GM19025 (cell line): Measurements from ENCODE around the gene B3GNT2.

ENCODE experiments used
- ATAC-seq: cut with Tn5 transposase; IDR thresholded peaks from one replicate; pipeline ENCODE4 v1.9.1; 2021; ENCODE audit warnings: mild to moderate bottlenecking, low read depth, moderate library complexity; ENCODE audit not compliant: unreplicated experiment

B3GNT2 gene

DNA sequence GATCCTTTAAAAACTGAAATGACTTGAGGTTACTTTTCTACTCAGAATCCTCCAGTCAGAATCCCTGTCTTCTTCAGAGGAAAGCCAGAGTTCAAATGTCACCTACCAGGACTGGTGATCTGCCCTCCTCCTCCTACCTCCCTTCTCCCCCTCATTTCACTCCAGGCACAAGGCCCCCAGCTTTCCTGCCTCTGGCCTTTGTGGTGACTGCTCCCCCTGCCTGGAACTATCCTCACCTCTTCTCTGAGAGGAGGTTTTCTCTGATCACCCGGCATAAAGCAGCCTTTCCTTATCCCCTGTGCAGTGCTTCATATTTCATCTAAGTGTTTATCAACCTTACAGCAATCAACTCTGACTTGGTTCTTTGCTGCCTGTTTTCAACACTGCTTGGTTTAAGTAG is 6.8 kb downstream of the B3GNT2 start:
- ATAC-seq = no peak

DNA sequence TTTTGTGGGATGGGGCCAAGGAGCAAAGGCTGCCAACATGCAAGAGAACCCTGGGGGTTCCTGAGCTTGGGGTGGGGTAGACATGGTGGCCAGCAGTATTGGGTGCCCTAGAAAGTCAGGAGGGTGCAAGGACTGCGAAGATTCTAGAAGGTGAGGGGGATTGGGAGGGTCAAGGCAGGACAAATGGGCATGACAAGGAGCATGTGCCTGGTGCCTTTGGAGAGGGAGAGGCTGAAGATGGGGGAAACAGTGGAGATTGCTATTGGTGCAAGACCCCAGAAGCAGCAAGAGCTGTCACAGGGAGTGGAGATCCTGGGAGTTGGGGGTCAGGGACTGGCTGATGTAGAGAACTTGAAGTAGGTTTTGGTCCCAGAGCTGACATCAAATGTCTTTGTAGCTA is 7.5 kb downstream of the B3GNT2 start:
- no peak for ATAC-seq

DNA sequence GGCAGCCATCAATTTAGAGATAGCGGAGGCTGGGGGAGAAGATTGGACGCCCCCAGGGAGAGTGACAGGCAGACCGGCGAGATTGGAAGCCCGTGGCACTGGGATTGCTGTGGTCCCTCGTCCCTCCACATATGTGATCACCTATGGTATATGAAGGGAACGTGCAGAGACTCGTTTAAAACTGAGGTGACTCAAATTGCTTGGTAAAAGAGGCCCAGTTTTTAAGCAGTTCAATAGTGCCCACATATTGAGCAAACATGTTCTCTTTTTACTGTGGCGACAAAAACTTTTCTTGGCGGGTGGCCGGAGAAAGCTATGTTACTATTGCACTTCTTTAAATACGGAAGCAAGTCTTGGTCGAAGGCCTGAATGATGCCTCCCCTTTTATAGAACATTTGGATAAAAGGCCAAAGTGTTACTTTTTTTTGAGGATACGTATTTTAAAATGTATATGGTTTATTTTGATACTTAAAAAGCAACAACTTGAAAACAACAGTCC is 9.1 kb downstream of the B3GNT2 start:
- ATAC-seq = no peak

DNA sequence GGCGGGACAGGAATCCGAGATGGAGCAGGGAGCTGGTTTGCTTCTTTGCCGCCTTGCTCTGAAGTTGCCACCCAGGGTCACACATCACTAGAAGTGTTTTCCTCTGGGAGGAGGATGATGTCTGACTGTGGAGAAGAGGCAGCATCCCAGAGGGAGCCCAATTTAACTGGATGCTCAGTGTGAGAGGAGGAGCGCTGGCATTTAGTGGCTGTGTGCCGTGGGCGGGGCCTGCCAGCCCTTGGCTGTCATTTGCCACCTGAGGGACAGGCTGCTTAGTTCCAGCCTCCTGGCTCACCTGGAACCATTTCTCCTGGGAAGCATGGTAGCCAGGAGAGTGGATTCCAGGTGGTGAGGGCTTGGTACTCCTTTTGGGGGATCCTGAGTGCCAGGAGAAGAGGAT is 9.6 kb downstream of the B3GNT2 start:
- ATAC-seq = no peak

DNA sequence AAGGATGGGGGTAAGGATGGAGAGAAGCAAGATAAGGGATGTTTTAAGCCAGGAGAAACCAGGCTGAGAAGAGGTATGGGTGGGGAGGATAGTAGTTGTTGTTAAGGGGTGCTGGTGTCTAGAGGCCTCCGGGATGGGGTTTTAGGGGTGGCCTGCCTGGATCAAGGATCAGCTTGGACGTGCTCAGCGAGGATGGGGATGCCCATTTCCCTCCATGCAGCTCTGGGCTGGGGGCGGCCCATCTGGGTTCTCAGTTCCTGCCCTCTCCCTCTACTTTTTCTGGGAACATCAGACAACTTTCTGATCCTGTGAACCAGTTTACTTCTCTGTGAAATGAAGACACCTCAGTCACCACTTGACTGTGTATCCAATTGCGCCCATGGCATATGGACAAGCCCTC is 10.1 kb downstream of the B3GNT2 start:
- no peak for ATAC-seq

DNA sequence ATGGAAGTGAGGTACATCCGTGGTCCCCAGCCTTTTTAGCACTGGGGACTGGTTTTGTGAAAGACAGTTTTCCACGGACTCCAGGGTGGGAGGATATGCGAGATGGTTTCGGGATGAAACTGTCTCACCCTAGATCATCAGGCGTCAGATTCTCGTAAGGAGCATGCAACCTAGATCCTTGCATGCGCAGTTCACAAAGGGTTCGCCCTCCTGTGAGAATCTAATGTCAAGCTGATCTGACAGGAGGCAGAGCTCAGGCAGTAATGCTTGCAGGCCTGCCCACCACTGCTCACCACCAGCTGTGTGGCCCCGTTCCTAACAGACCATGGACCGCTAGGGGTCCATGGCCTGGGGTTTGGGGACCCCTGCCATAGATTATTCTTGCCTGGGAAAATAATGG is 11.6 kb downstream of the B3GNT2 start:
- ATAC-seq = no peak

DNA sequence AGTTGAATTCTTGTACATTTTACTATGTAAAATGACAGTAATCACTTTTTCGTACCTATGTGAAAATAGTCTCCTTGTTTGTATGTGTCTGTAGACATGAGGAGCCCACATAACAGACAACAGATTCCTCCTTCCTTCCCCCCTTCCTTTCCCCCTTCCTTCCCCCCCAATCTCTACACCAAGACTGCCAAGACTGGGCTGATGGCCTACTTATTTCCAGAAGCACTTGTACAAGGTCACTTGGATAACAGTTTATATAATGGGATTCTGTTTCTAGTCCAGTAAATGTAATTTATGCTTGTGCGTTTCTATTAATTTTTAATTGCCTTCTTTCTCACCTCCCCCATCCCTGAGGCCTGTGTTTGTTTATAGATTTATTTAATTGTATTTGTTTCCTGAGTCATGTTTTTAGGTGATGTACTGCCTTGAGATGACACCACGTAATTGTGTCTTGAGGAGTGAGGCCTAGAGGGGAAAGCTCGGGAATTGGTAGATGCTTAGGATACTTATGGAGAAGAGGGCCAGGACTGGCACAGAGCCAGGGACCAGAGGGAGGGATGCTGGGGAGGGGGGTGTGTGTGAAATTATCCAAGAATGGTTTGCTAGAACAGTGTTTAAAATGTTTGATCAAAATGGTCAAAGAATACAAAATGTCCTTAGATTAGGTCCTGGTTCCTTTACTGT is 12.3 kb downstream of the B3GNT2 start:
- no peak for ATAC-seq

DNA sequence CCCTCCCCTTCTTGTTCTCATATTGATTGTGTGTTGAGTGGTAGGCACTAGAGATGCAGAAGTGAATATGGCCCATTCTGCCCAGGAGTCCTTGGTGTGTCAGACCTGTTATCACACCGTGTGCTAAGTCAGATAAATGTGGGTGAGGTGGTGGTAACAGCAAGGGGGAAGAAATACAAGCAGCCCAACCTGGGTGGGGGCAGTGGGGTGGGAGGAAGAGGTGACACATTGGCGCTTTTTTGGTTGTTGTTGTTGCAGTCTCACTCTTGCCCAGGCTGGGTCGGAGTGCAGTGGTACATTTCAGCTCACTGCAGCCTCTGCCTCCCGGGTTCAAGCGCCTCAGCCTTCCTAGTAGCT is 12.8 kb downstream of the B3GNT2 start:
- ATAC-seq = no peak

DNA sequence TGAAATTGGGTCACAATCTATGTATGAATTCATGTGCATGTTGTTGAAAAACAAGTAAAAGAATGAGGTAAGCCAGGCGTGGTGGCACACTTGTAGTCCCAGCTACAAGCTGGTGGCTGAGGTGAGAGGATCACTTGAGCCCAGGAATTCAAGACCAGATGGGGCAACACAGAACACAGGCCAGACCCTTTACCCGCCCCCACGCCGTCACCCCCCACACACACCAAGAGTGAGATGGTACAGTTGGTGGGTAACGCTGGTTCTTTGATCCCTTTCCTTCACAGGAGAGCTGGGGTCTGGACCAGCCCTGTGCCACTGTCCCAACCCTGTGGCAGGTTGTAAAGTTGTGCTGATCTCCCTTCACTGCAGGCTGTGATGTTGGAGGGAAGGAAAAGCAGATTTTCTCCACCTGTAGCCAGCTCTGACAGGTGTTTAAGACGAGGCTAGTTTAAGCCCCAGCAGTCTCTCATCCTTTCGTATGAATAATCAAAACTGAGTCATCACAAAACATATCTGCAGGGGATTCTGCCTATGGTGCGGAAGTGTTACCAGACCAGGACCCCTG is 13.6 kb downstream of the B3GNT2 start:
- ATAC-seq = no peak

DNA sequence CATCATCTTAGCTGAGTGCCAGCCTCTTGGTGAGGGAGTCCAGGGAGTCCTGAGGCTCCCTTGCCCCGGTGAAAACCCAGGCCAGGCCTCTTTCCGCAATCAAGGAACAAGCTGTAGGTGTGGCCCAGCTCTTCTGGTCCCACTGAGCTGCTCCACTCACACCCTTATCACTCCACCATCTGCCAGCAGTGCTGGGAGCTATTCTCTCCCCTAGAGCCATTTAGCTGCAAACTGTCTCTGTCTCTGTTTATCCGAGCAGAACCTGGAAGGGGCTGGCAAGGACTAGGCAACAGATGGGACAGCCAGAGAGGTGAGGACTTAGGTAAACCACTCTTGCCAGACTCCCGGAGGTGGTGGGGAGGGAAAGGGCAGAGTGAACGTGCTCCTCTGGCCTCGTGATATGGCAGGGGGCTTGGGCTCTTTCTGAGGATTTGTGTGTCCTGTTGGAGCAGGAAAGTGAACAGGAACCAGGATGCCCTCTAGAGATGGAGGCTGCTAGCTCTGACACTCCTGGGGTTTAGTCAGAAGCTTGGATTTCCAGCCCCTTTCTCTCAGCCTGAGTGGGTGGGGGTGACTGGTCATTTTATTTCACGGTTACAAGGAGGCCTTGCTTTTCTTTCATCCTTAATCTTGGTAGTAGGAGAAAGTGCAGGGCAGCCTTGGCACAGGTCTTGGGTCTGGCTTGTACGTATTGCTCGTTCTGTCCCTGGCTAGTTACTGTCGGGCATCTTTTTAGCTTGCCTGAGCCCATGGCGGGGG is 19.6 kb downstream of the B3GNT2 start:
- no peak for ATAC-seq

DNA sequence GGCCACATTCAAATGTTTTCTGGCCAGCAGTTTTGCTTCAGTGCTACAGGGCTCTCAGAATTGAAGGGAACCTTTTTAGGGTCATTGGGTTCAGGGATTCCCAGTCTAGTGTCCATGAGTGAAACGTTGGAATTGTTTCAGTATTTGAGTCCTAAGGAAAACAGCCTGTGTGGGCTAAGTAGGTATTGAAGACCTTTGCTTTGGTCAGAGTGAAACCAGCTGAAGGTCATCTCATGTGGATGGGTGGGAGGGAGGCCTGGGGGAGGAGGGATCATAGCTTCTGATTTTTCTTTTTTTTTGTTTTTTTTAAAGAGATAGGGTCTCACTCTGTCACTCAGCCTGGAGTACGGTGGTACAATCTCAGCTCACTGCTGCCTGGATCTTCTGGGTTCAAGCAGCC is 20.2 kb downstream of the B3GNT2 start:
- no peak for ATAC-seq

DNA sequence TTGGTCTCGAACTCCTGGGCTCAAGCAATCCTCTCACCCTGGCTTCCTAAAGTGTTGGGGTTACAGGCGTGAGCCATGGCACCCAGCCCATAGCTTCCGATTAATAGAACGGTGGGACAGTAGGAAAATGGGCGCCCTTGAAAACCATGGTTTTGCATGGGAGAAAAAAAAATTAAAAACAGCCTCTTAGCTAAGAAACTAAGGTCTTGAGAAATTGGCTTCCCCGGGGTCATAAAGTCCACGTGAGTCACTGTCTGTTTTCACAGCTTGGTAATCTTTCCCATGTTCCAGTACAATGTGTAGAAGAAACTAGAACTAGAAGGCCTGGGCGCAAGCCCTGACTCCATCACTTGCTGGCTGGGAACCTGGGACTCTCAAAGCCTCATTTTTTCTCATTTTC is 20.7 kb downstream of the B3GNT2 start:
- no peak for ATAC-seq

DNA sequence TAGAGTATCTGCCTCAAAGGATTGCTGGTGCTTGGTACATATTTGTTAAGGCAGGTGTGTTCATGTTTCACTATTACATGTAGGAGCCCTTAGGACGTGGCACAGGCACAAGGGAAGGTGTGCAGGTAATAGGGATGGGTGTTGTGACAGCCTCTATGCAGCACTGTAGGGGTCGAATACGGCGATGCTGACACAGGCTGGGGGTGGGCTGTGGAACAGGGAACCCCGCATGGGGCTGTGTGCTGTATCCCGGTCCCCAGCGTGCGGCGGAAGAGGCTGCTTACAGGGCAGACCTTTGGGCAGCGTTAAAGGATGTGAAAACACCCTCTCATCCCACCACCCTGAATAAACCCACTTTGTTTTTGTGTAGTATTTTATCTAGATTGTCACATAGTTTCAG is 21.5 kb downstream of the B3GNT2 start:
- no peak for ATAC-seq

DNA sequence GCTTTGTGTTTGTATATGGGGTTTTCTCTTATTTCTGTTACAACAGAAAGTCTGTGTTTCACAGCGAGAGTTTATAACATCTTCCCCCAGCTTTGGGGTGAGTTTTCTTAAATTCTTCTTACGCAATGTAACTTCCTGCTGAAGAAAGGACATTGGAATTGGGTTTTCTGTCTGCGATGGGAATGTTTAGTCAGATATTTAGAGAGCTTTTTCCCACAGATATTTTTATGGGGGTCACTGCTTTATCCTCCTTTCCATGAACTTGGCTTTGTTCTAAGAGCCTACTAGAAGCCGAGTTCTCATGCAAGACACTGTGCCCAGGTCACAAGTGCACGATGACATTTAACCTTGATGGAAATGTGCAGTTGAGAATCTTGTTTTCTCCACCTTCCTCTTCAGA is 22.1 kb downstream of the B3GNT2 start:
- no peak for ATAC-seq

DNA sequence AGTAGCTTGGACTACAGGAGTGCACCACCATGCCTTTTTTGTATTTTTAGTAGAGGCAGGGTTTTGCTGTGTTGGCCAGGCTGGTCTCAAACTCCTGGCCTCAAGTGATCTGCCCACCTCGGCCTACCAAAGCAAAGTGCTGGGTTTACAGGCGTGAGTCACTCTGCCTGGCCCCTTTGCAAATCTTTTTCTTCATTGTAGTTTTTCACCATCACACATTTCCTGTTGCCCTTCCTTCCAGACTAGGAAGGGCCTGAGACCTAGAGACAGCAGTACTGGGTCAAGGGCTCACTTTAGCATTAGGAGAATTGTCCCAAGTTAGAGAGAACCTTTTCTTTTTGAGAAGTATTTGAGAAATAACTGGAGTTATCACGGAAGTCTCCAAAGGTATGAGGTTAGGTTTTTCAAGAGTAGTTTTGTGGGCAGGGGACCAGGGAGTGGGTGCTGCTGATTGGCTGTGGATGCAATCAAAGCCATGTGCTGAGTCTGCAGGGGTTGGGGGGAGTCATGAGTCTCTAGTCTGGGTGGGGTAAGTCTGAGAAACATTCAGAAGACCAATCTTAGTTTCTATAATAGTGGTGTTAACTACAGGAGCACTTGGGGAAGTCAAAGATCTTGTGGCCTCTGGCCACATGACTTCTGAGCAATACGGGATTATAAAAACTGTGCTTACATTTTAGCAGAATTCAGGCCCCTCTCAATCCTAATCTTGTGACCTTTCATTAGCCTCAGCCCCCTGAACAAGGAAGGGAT is 23.7 kb downstream of the B3GNT2 start:
- ATAC-seq = no peak

DNA sequence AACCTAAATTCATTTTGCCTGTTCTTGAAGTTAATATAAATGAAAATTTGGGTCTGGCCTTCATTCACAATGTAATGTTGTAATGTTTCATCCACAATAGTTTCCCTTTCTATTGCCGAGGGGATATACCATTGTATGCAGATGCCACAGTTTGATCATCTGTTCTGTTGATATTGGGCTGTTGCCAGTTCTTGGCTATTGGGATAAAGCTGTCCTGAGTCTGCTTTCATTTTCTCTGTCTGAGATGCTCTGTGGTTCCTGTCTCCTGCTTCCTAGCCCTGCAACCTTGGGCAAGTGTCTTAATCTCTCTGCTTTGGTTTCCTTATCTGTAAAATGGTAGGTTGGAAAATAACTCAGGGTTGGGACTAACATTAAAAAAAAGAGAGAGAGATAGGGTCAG is 25.2 kb downstream of the B3GNT2 start:
- no peak for ATAC-seq

DNA sequence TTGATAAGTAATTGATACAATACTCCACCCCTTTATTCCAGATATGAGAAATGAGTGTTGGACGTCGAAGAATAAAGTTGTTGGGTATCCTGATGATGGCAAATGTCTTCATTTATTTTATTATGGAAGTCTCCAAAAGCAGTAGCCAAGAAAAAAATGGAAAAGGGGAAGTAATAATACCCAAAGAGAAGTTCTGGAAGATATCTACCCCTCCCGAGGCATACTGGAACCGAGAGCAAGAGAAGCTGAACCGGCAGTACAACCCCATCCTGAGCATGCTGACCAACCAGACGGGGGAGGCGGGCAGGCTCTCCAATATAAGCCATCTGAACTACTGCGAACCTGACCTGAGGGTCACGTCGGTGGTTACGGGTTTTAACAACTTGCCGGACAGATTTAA is 26.3 kb downstream of the B3GNT2 start:
- no peak for ATAC-seq

DNA sequence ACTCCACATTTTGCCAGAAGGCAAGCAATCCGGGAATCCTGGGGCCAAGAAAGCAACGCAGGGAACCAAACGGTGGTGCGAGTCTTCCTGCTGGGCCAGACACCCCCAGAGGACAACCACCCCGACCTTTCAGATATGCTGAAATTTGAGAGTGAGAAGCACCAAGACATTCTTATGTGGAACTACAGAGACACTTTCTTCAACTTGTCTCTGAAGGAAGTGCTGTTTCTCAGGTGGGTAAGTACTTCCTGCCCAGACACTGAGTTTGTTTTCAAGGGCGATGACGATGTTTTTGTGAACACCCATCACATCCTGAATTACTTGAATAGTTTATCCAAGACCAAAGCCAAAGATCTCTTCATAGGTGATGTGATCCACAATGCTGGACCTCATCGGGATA is 26.8 kb downstream of the B3GNT2 start:
- ATAC-seq = no peak

DNA sequence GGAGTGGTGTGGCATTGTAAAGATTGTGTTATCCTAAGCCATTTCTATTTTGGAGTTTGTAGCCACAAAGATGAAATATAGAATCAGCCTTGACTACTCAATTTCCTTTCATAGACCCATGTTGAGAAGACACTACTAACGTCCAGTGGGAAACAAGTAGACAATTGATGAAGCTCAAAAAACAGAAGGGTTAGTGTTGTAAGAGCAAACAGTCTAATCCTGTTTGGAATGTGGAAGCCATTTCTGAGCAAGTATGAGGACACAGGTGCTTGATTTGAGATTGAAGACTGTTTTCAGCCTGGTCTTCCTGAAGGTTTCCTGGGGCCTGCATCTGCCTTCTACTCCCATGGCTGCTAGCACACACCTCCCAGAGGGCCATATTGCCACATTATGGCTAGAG is 29.1 kb downstream of the B3GNT2 start:
- ATAC-seq = no peak

DNA sequence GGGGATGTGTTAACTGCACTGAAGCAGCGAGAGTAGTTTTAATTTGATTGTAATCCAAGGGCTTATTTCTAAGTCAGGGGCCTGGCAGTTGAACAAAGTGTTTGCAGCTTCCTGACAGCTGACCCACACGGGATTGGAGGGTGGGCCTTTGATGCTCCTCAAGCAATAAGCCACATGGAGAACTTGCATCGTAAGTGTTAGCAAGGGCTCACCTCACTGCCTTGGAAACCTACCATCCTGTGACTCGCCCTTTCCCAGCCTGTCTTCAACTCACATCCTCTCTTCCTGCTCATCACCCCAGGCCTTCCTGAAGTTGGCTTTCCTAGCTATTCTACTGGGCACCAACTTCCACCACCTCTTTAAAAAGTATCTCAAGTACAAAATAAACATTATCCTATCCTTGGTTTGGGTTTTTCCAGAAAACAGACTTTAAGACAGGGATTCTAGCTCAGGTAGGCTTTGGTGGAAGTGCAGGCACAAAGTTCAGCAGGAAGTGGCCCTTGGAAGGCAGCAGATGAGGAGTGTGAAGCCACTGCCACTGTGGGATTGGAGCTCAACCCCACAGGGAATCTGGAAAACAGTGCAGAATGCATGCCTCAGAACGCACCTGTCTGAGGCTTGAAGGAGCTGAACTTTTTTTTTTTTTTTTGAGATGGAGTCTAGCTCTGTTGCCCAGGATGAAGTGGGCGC is 31.6 kb downstream of the B3GNT2 start:
- no peak for ATAC-seq
